VCaP (cell line): ENCODE data around the gene ABCC11.

Experiments
- H3K27ac ChIP-seq: fragments of 450-650 bp; 2 replicates; pipeline ENCODE4 v1.5.1; 2017
- TF ChIP-seq, protein P1 (sequence below): fragments of 450-650 bp; conservative IDR thresholded peaks from 2 replicates; pipeline ENCODE4 v1.5.1; 2017; ENCODE audit warnings: mild to moderate bottlenecking, moderate library complexity

The ABCC11 gene

DNA sequence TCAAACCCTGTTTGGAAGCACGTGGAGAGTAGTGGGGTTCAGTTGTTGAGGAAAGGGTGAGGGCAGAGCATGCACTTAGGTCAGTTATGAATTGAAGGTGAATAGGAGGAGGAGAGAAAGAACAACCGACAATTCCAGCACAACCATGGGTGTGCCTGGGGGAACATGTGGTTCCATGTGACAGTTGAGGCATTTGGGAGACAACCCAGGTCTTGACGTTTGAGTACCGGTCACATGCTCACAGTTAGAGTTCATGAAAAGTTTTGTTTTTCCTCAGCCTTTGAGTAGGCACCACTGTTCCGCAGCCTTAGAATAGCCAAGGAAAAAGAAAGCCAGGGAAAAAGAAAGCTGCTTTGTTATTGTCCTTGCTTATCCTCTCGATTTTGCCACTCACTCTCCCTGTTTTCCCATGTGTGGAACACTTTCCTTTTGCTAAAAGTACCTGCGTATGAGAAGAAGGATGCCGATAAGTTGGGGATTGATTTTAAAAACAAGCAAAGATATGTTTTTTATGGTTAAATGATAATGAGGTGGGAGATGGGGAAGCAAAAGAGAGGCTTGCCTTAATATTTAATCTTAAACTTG lies 25.6 kb upstream of the ABCC11 start:
- TF ChIP-seq, protein P1, sequence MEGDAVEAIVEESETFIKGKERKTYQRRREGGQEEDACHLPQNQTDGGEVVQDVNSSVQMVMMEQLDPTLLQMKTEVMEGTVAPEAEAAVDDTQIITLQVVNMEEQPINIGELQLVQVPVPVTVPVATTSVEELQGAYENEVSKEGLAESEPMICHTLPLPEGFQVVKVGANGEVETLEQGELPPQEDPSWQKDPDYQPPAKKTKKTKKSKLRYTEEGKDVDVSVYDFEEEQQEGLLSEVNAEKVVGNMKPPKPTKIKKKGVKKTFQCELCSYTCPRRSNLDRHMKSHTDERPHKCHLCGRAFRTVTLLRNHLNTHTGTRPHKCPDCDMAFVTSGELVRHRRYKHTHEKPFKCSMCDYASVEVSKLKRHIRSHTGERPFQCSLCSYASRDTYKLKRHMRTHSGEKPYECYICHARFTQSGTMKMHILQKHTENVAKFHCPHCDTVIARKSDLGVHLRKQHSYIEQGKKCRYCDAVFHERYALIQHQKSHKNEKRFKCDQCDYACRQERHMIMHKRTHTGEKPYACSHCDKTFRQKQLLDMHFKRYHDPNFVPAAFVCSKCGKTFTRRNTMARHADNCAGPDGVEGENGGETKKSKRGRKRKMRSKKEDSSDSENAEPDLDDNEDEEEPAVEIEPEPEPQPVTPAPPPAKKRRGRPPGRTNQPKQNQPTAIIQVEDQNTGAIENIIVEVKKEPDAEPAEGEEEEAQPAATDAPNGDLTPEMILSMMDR = no peak

GRCh38 chr16:48271728-48272127 lies 24.4 kb upstream of the ABCC11 start:
- H3K27ac ChIP-seq = no peak overlapping the region
- TF ChIP-seq, protein P1 = no peak

More for the DNA sequence above, 25.6 kb upstream of the ABCC11 start:
- no peak overlapping the region for H3K27ac ChIP-seq

GRCh38 chr16:48269011-48269410 lies 21.7 kb upstream of the ABCC11 start:
- TF ChIP-seq, protein P1 = no peak
- H3K27ac ChIP-seq = peak overlapping the region; percentile 69

DNA sequence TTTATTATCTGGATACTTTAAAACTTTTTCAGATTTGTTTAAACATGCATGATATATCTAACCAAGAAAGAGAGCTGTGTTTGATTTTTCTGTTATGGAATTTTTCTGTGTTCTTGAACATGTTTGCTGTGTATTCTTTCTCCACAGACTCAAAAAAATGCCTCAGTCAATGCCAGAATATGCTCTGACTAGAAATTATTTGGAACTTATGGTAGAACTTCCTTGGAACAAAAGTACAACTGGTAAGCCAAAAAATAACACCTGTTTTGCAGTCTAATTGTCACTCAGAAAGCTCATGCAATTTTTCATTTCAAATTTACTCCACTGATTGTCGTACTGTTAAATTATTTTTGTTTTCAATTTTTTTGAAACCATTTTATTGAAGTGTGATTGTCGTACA lies 15.3 kb upstream of the ABCC11 start:
- H3K27ac ChIP-seq = peak overlapping the region; percentile 62
- TF ChIP-seq, protein P1 = no peak

DNA sequence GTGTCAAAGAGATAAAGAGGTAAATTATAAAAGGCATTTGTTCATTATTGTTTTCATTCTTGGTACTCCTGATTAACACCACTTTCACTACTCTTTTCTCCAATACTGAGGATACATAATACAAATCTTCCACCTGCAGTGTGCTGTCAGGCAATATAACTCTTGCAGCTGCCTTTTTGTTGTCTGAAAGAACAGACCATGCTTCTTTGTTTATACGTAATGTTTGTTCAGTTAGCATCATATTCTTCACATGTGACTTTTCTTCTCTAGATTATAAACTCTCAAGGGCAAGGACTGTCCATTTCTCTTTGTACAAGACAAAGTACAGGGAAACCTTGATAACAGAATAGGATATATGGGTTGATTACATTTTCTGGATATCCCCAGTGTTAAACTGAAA lies 14.2 kb upstream of the ABCC11 start:
- TF ChIP-seq, protein P1 = no peak
- H3K27ac ChIP-seq = peak overlapping the region; percentile 62

GRCh38 chr16:48256579-48257177 lies 9.3 kb upstream of the ABCC11 start:
- peak overlapping the region; percentile 45 for H3K27ac ChIP-seq
- TF ChIP-seq, protein P1 = no peak

GRCh38 chr16:48252013-48252412 lies 4.7 kb upstream of the ABCC11 start:
- H3K27ac ChIP-seq = peak overlapping the region; percentile 35
- TF ChIP-seq, protein P1 = no peak
